H1 (cell line): Measurements from ENCODE around the gene DTNB. TPM values are rescaled to one million over a fixed set of nuclear protein-coding genes. Genes with fewer than 3 reads are reported as not detected.

ENCODE experiments used
- CTCF ChIA-PET: fragments of 300-600 bp; sonication (Branson Sonifier 250); formaldehyde crosslinking; loops from one replicate; lab custom pipeline; 2021; ENCODE audit not compliant: partially characterized antibody; lab: Charles Lee
- POLR2A ChIA-PET: fragments of 300-600 bp; sonication (Branson Sonifier 250); formaldehyde crosslinking; loops from one replicate; lab custom pipeline; 2021; ENCODE audit warnings: inconsistent platforms; ENCODE audit not compliant: partially characterized antibody; lab: Charles Lee
- DNase-seq, 2 experiments: peaks; one replicate each; pipeline versions ENCODE4 v3.0.0 to v3.0.0-alpha.2; 2010 to 2022; ENCODE audit warnings: low spot score in 2 of 2, low read depth in 1 of 2, mixed read lengths in 1 of 2
- FAIRE-seq: peaks from 2 replicates; lab custom pipeline; 2011; peaks lifted over from hg19 to GRCh38; lab: Jason Lieb, UNC
- H2AFZ ChIP-seq: 2 replicates; pipeline ENCODE4 v1.8.1; 2012; ENCODE audit warnings: low read length, inconsistent platforms
- H2AK5ac ChIP-seq: 2 replicates; pipeline ENCODE4 v1.6.1; 2013; ENCODE audit warnings: low read depth, low read length
- H2BK120ac ChIP-seq: replicated peaks from 2 replicates; pipeline ENCODE3; 2013; ENCODE audit warnings: low read depth, low read length, inconsistent platforms
- H2BK12ac ChIP-seq: 2 replicates; pipeline ENCODE4 v1.6.1; 2013; ENCODE audit warnings: low read depth, low read length
- H2BK15ac ChIP-seq: 2 replicates; pipeline ENCODE4 v1.6.1; 2013; ENCODE audit warnings: low read length
- H2BK20ac ChIP-seq: 2 replicates; pipeline ENCODE4 v1.6.1; 2013; ENCODE audit warnings: low read length
- H2BK5ac ChIP-seq: 2 replicates; pipeline ENCODE4 v1.6.1; 2013; ENCODE audit warnings: low read depth, low read length
- H3K14ac ChIP-seq: 2 replicates; pipeline ENCODE4 v1.6.1; 2013; ENCODE audit warnings: inconsistent platforms; ENCODE audit not compliant: insufficient read length
- H3K18ac ChIP-seq: 2 replicates; pipeline ENCODE4 v1.6.1; 2013; ENCODE audit warnings: low read length; ENCODE audit errors: extremely low read depth
- H3K23ac ChIP-seq: 2 replicates; pipeline ENCODE4 v1.6.1; 2013; ENCODE audit warnings: inconsistent platforms; ENCODE audit not compliant: insufficient read length
- H3K23me2 ChIP-seq: 2 replicates; pipeline ENCODE4 v1.6.1; 2013; ENCODE audit warnings: low read depth, low read length
- H3K27ac ChIP-seq: 2 replicates; pipeline ENCODE4 v1.6.1; 2011; ENCODE audit warnings: low read depth, low read length, inconsistent platforms
- H3K27me3 ChIP-seq, 4 experiments: replicated peaks in 1 of 4; 1 replicate in 1 of 4; 2 replicates in 3 of 4; pipeline versions ENCODE4 v1.6.1 to v1.8.1; 2011 to 2013; ENCODE audit warnings: low read length in 3 of 4, mild to moderate bottlenecking in 3 of 4, inconsistent platforms in 2 of 4, mixed read lengths in 2 of 4, moderate library complexity in 1 of 4; ENCODE audit not compliant: control insufficient read depth in 3 of 4, insufficient read depth in 3 of 4; ENCODE audit errors: extremely low read depth in 1 of 4
- H3K36me3 ChIP-seq, 4 experiments: 2 replicates each; pipeline versions ENCODE4 v1.6.1 to v1.8.1; 2011 to 2013; ENCODE audit warnings: mild to moderate bottlenecking in 4 of 4, low read length in 3 of 4, moderate library complexity in 2 of 4, control low read depth in 1 of 4, inconsistent platforms in 1 of 4; ENCODE audit not compliant: insufficient read depth in 4 of 4, control insufficient read depth in 2 of 4
- H3K4ac ChIP-seq: replicated peaks from 2 replicates; pipeline ENCODE3; 2013; ENCODE audit warnings: low read length, low read depth, mixed read lengths, inconsistent platforms; ENCODE audit not compliant: insufficient read length
- H3K4me1 ChIP-seq, 4 experiments: replicated peaks in 1 of 4; 1 replicate in 1 of 4; 2 replicates in 3 of 4; pipeline versions ENCODE4 v1.6.1 to v1.8.1; 2011 to 2013; ENCODE audit warnings: low read length in 3 of 4, inconsistent platforms in 2 of 4, mixed read lengths in 1 of 4; ENCODE audit not compliant: insufficient read depth in 4 of 4, control insufficient read depth in 3 of 4
- H3K4me2 ChIP-seq, 2 experiments: 2 replicates each; pipeline versions ENCODE4 v1.6.1 to v1.8.1; 2011 to 2013; ENCODE audit warnings: low read depth in 2 of 2, low read length in 2 of 2, control low read depth in 1 of 2, inconsistent platforms in 1 of 2, mild to moderate bottlenecking in 1 of 2; ENCODE audit not compliant: insufficient read depth in 1 of 2
- H3K4me3 ChIP-seq, 4 experiments: fragments of 200-600, 300-600 bp in 1 of 4; sonication (generic), shearing (Covaris generic), sonication (Bioruptor Twin) in 1 of 4; 2 replicates each; pipeline versions ENCODE4 v1.5.1 to v1.8.1; 2011 to 2016; ENCODE audit warnings: low read length in 4 of 4, low read depth in 3 of 4, control low read depth in 2 of 4, inconsistent platforms in 2 of 4, mild to moderate bottlenecking in 2 of 4, mixed read lengths in 1 of 4, moderate library complexity in 1 of 4; ENCODE audit not compliant: insufficient read depth in 2 of 4; ENCODE audit errors: extremely low read depth in 1 of 4
- H3K56ac ChIP-seq: replicated peaks from 2 replicates; pipeline ENCODE3; 2013; ENCODE audit warnings: low read depth, mild to moderate bottlenecking, mixed read lengths, low read length, inconsistent platforms; ENCODE audit not compliant: insufficient read length
- H3K79me1 ChIP-seq: 2 replicates; pipeline ENCODE4 v1.6.1; 2013; ENCODE audit warnings: low read depth, low read length, control low read depth
- H3K79me2 ChIP-seq, 2 experiments: 2 replicates each; pipeline versions ENCODE4 v1.6.1 to v1.8.1; 2012 to 2013; ENCODE audit warnings: low read length in 2 of 2, mild to moderate bottlenecking in 2 of 2, inconsistent platforms in 1 of 2; ENCODE audit not compliant: insufficient read depth in 2 of 2, control insufficient read depth in 1 of 2
- H3K9ac ChIP-seq, 4 experiments: replicated peaks in 1 of 4; 1 replicate in 1 of 4; 2 replicates in 3 of 4; pipeline versions ENCODE4 v1.6.1 to v1.8.1; 2011 to 2013; ENCODE audit warnings: low read depth in 3 of 4, low read length in 3 of 4, control low read depth in 2 of 4, mild to moderate bottlenecking in 2 of 4, moderate library complexity in 2 of 4, inconsistent platforms in 1 of 4; ENCODE audit errors: extremely low read depth in 1 of 4
- H3K9me3 ChIP-seq, 2 experiments: 2 replicates each; pipeline versions ENCODE4 v1.6.1 to v1.8.1; 2012 to 2013; ENCODE audit warnings: mild to moderate bottlenecking in 2 of 2, moderate library complexity in 2 of 2, control low read depth in 1 of 2, inconsistent platforms in 1 of 2, low read depth in 1 of 2, low read length in 1 of 2, mixed read lengths in 1 of 2; ENCODE audit not compliant: insufficient read depth in 2 of 2
- H4K20me1 ChIP-seq, 2 experiments: replicated peaks in 1 of 2; 2 replicates each; pipeline versions ENCODE3 to v1.8.1; 2011 to 2013; ENCODE audit warnings: inconsistent platforms in 2 of 2, low read length in 2 of 2, mild to moderate bottlenecking in 1 of 2; ENCODE audit not compliant: insufficient read depth in 2 of 2, control insufficient read depth in 1 of 2
- H4K5ac ChIP-seq: 2 replicates; pipeline ENCODE4 v1.6.1; 2013; ENCODE audit warnings: low read length, low read depth, mixed read lengths, inconsistent platforms; ENCODE audit not compliant: insufficient read length
- H4K8ac ChIP-seq: 2 replicates; pipeline ENCODE4 v1.8.0; 2013; ENCODE audit warnings: mild to moderate bottlenecking, moderate library complexity, low read length, inconsistent platforms; ENCODE audit not compliant: insufficient read depth; ENCODE audit errors: extremely low read depth
- H4K91ac ChIP-seq: replicated peaks from 2 replicates; pipeline ENCODE3; 2013; ENCODE audit warnings: low read length, mixed read lengths, inconsistent platforms; ENCODE audit not compliant: insufficient read length
- BRCA1 ChIP-seq: IDR thresholded peaks from 2 replicates; pipeline ENCODE4 v1.6.1; 2012; ENCODE audit warnings: low read depth, low read length, improper control_type of control experiment
- CREB1 ChIP-seq: IDR thresholded peaks from 2 replicates; pipeline ENCODE4 v1.6.1; 2012; ENCODE audit warnings: inconsistent platforms
- GABPA ChIP-seq: IDR thresholded peaks from 2 replicates; pipeline ENCODE4 v1.6.1; 2011; ENCODE audit warnings: mild to moderate bottlenecking, low read length, moderate library complexity, borderline replicate concordance; ENCODE audit not compliant: insufficient read depth
- KDM5A ChIP-seq: fragments of 200-600 bp; IDR thresholded peaks from 2 replicates; pipeline ENCODE4 v1.7.1; 2012; ENCODE audit warnings: mild to moderate bottlenecking, low read length, inconsistent platforms, mixed read lengths
- PHF8 ChIP-seq: fragments of 200-600 bp; sonication (generic); conservative IDR thresholded peaks from 2 replicates; pipeline ENCODE4 v1.7.1; 2012; ENCODE audit warnings: low read depth, mild to moderate bottlenecking, inconsistent platforms, low read length, moderate library complexity
- POLR2AphosphoS5 ChIP-seq: IDR thresholded peaks from 2 replicates; pipeline ENCODE4 v1.6.1; 2011; ENCODE audit warnings: low read depth, low read length
- RXRA ChIP-seq: IDR thresholded peaks from 2 replicates; pipeline ENCODE4 v1.6.1; 2011; ENCODE audit warnings: low read depth, mild to moderate bottlenecking, low read length, moderate library complexity; ENCODE audit not compliant: insufficient read depth
- SAP30 ChIP-seq: fragments of 300-600 bp; sonication (generic); IDR thresholded peaks from 2 replicates; pipeline ENCODE4 v1.7.1; 2012; ENCODE audit warnings: low read length, moderate library complexity, mild to moderate bottlenecking, inconsistent platforms; ENCODE audit not compliant: insufficient read depth, insufficient replicate concordance
- SP1 ChIP-seq: IDR thresholded peaks from 2 replicates; pipeline ENCODE4 v1.6.1; 2011; ENCODE audit warnings: low read depth, low read length
- SRF ChIP-seq: IDR thresholded peaks from 2 replicates; pipeline ENCODE4 v1.6.1; 2011; ENCODE audit warnings: mild to moderate bottlenecking, low read depth, low read length, moderate library complexity
- TAF1 ChIP-seq: IDR thresholded peaks from 2 replicates; pipeline ENCODE4 v1.6.1; 2011; ENCODE audit warnings: mild to moderate bottlenecking, low read depth, low read length
- TEAD4 ChIP-seq: IDR thresholded peaks from 2 replicates; pipeline ENCODE4 v1.6.1; 2012; ENCODE audit warnings: low read depth, low read length, inconsistent platforms, mixed read lengths
- WGBS, 2 experiments: shearing (Covaris generic) in 1 of 2; methylation state at CpG; one replicate each; pipeline versions ENCODE4 v1.1.6 to v1.1.7; 2013 to 2015; ENCODE audit warnings: low lambda C conversion rate in 2 of 2, mixed read lengths in 2 of 2, inconsistent platforms in 1 of 2, low coverage in 1 of 2, missing lambda C conversion rate in 1 of 2; ENCODE audit not compliant: insufficient replicate concordance in 2 of 2, insufficient coverage in 1 of 2, insufficient read length in 1 of 2; ENCODE audit errors: extremely low coverage in 1 of 2, missing lambda C conversion rate in 1 of 2; 5-methylcytosine and 5-hydroxymethylcytosine counted together
- polyA plus RNA-seq, 7 experiments: library from polyadenylated mRNA; depleted of rRNA in 3 of 7; stranded (reverse) in 5 of 7; unstranded in 2 of 7; fragments of >200 nt in 5 of 7; fragments of 200-250 nt in 2 of 7; gene quantifications; 1 replicate in 5 of 7; 2 replicates in 1 of 7; 4 replicates in 1 of 7; pipeline versions ENCODE4 v1.2.1 to v1.2.3, GENCODE V29; 2011 to 2013; ENCODE audit warnings: missing spikeins in 2 of 7, mixed read lengths in 2 of 7
- total RNA-seq: library from RNA; stranded (reverse); fragmentation: NEBNext Ultra II Directional; extraction: Animal tissue kit (Norgen Biotek cat#: 25700); gene quantifications from 2 replicates; pipeline ENCODE4 v1.2.1, GENCODE V29; 2021
- TF ChIP-seq, protein P1 (sequence below): IDR thresholded peaks from 2 replicates; pipeline ENCODE4 v1.6.1; 2011; ENCODE audit warnings: low read depth, mild to moderate bottlenecking, low read length; ENCODE audit not compliant: insufficient read depth

Gene DTNB
- total and polyA plus RNA-seq, 2 of the 8 experiments (the other 6 are each of a cell fraction or from before 2014, with no cell fraction given) = 39.6 to 49.5 TPM

DNA sequence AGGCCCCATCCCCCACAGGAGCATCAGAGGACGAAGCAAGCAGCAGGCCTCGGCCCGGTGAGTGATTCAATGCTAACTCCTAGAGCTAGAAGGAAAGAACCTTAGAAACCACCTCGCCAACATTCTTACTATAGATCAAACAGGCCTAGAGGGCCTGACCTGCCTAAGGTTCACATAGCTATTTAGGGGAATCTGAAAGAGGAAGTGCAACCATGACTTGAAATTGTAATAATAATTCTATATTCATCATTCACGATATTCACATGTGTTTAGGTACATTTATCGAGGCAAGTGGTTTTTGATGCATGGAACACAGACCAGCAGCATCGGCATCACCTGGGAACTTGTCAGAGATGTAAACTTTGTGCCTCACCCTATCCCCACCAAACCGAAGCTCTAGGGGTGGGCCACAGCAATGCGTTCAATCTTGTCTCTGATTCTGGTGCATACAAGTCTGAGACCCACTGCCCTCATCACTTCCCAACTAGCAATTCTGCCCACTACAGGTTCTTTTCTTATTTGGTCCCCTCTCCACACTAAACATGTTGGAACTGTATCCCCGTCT is 253.6 kb downstream of the DTNB start:
- H2AFZ ChIP-seq = no peak overlapping the region
- H3K4ac ChIP-seq = no peak overlapping the region
- no peak overlapping the region for H2AK5ac ChIP-seq
- H4K8ac ChIP-seq = no peak overlapping the region
- ChIA-PET POLR2A (no interaction called here), CTCF (interaction anchor here (1.4 kb wide), 1 partner anchor 10 kb away, joined by 4 read pairs; no protein-coding TSS in a partner anchor)
- no peak overlapping the region for H3K4me2 ChIP-seq
- no peak overlapping the region for H3K4me3 ChIP-seq
- no peaks in the 10 kb centered on the region for H3K79me2 ChIP-seq
- no peaks in the 10 kb centered on the region for H3K27me3 ChIP-seq
- no peak overlapping the region for H3K18ac ChIP-seq
- H3K23me2 ChIP-seq = no peaks in the 10 kb centered on the region
- H2BK5ac ChIP-seq = no peak overlapping the region
- H2BK15ac ChIP-seq = no peak overlapping the region
- H3K9ac ChIP-seq = no peak overlapping the region
- no peak overlapping the region for H4K91ac ChIP-seq
- H3K36me3 ChIP-seq = peaks cover 0 to 6% (median 0%) of the 10 kb centered on the region in 4 experiments; a peak in 2 of 8 replicates
- H3K9me3 ChIP-seq = no peaks in the 10 kb centered on the region
- no peak overlapping the region for H2BK12ac ChIP-seq
- no peak overlapping the region for H4K5ac ChIP-seq
- DNase-seq (no peak), FAIRE-seq (no peak)
- no peak overlapping the region for H3K23ac ChIP-seq
- WGBS, 2 experiments = 91% methylated on average over 10 of the region's 10 CpGs; no CpG with 5 or more reads in 1 of the 2 experiments
- H3K14ac ChIP-seq = no peak overlapping the region
- no peaks in the 10 kb centered on the region for H4K20me1 ChIP-seq
- H3K79me1 ChIP-seq = no peaks in the 10 kb centered on the region; the same call in 1 of the 2 replicates
- H3K27ac ChIP-seq = no peak overlapping the region
- no peak overlapping the region for H3K56ac ChIP-seq
- H2BK120ac ChIP-seq = no peak overlapping the region
- H3K4me1 ChIP-seq = peaks cover 0 to 6% (median 0%) of the 10 kb centered on the region in 4 experiments; a peak in 2 of 7 replicates
- H2BK20ac ChIP-seq = no peak overlapping the region
- no peak for TF ChIP-seq GABPA
- no peak for TF ChIP-seq PHF8
- TF ChIP-seq, protein P1, sequence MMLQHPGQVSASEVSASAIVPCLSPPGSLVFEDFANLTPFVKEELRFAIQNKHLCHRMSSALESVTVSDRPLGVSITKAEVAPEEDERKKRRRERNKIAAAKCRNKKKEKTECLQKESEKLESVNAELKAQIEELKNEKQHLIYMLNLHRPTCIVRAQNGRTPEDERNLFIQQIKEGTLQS = no peak
- TF ChIP-seq KDM5A = no peak
- TF ChIP-seq TAF1 = no peak
- no peak for TF ChIP-seq TEAD4
- TF ChIP-seq POLR2AphosphoS5 = no peak
- TF ChIP-seq SAP30 = no peak
- no peak for TF ChIP-seq SP1
- TF ChIP-seq BRCA1 = no peak
- TF ChIP-seq CREB1 = no peak
- no peak for TF ChIP-seq SRF
- no peak for TF ChIP-seq RXRA
